K562 (cell line): Measurements from ENCODE around the gene LPCAT3.

Experiments used
- ELF4 ChIP-seq: fragments of 450-650 bp; formaldehyde crosslinking; IDR thresholded peaks from 2 replicates; pipeline ENCODE4 v1.4.0; 2022; ENCODE audit warnings: missing genetic modification characterization
- POLR2AphosphoS2 ChIP-seq: IDR thresholded peaks from 2 replicates; pipeline ENCODE4 v1.6.1; 2012; ENCODE audit warnings: low read length, improper control_type of control experiment
- TBP ChIP-seq: optimal IDR thresholded peaks from 2 replicates; pipeline ENCODE3; 2011; ENCODE audit warnings: low read depth, low read length, improper control_type of control experiment
- TF ChIP-seq, protein P1 (sequence below): fragments of 250-450 bp; sonication (Bioruptor Pico); IDR thresholded peaks from 2 replicates; pipeline ENCODE4 v1.9.0; 2021; ENCODE audit warnings: mild to moderate bottlenecking, inconsistent platforms

DNA sequence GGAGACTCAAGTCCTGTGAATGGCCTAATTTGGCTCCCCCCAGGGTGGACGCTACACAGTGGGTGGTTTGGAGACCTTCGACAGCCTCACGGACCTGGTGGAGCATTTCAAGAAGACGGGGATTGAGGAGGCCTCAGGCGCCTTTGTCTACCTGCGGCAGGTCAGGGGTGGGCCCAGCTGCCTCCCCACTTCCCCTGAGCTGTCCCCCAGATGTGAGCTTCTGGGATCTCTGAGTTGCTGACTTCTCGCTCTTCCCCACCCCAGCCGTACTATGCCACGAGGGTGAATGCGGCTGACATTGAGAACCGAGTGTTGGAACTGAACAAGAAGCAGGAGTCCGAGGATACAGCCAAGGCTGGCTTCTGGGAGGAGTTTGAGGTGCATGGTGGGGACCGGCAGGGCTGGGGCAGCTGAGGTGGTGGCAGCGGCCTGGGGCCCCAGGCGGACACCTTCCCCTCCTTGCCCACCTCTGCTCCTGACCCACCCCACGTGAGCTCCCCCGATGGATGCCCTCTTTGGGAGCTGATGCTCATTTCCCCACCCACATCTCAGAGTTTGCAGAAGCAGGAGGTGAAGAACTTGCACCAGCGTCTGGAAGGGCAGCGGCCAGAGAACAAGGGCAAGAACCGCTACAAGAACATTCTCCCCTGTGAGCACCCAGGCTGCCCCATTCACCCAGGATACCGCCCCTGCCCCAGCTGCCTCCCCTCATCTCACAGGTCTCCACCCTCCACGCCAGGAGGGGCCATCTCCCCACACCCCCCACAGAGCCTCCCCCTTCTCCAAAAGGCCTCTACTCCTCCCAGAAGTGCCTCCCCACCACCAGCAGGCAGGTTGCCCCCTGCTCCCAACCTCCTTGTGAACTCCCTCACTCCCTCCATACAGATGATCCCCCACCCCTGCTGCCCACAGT is 62.9 kb downstream of the LPCAT3 start:
- TF ChIP-seq TBP: no peak
- TF ChIP-seq ELF4 (CRISPR knock-in tag): no peak
- TF ChIP-seq POLR2AphosphoS2: no peak
- TF ChIP-seq, protein P1, sequence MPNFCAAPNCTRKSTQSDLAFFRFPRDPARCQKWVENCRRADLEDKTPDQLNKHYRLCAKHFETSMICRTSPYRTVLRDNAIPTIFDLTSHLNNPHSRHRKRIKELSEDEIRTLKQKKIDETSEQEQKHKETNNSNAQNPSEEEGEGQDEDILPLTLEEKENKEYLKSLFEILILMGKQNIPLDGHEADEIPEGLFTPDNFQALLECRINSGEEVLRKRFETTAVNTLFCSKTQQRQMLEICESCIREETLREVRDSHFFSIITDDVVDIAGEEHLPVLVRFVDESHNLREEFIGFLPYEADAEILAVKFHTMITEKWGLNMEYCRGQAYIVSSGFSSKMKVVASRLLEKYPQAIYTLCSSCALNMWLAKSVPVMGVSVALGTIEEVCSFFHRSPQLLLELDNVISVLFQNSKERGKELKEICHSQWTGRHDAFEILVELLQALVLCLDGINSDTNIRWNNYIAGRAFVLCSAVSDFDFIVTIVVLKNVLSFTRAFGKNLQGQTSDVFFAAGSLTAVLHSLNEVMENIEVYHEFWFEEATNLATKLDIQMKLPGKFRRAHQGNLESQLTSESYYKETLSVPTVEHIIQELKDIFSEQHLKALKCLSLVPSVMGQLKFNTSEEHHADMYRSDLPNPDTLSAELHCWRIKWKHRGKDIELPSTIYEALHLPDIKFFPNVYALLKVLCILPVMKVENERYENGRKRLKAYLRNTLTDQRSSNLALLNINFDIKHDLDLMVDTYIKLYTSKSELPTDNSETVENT (CRISPR knock-in tag): no peak
